K562 (cell line): ENCODE results near the gene HBP1. TPM values are rescaled to one million over a fixed set of nuclear protein-coding genes. Genes with fewer than 3 reads are reported as not detected.

Experiments
- ATAC-seq: fragments of 200-7000 bp; cut with Tn5 transposase; 3 replicates; pipeline ENCODE4 v1.9.1; 2020; ENCODE audit warnings: moderate library complexity
- BruUV-seq: library from RNA; stranded (reverse); fragments of 400-500 nt; replicated peaks from 2 replicates; lab custom pipeline; 2021; lab: Mats Ljungman, UMichigan
- CTCF ChIA-PET: fragments of 300-600 bp; formaldehyde crosslinking; extraction: SDS; loops from one replicate; lab custom pipeline; 2021; ENCODE audit warnings: low intra/inter-chr PET ratio; lab: Yijun Ruan, JAX
- POLR2A ChIA-PET: fragments of 300-600, 350-650 bp; sonication (Branson Sonifier 250); formaldehyde crosslinking; extraction: SDS; loops from one replicate; lab custom pipeline; 2021; ENCODE audit warnings: antibody characterized with exemption, inconsistent platforms; lab: Yijun Ruan, JAX
- DNase-seq, 4 experiments: peaks; one replicate each; pipeline versions ENCODE4 v3.0.0 to v3.0.0-alpha.2; 2011 to 2018; ENCODE audit warnings: low spot score in 3 of 4, mixed read lengths in 3 of 4; ENCODE audit errors: extremely low read depth in 1 of 4
- FAIRE-seq: peaks from 2 replicates; lab custom pipeline; 2011; peaks lifted over from hg19 to GRCh38; lab: Jason Lieb, UNC
- H2AFZ ChIP-seq: 2 replicates; pipeline ENCODE4 v1.6.0; 2011; ENCODE audit warnings: low read depth, low read length, control low read depth, inconsistent platforms
- H3K27ac ChIP-seq: fragments of 200-600 bp; 3 replicates; pipeline ENCODE4 v1.8.0; 2011; ENCODE audit warnings: low read depth, mild to moderate bottlenecking, control low read depth, inconsistent platforms, low read length, moderate library complexity, mixed read lengths; ENCODE audit errors: extremely low read depth
- H3K27me3 ChIP-seq, 2 experiments: fragments of 300-600 bp in 1 of 2; 2 replicates in 1 of 2; 3 replicates in 1 of 2; pipeline versions ENCODE4 v1.6.0 to v1.8.0; 2011; ENCODE audit warnings: inconsistent platforms in 2 of 2, low read length in 2 of 2, mild to moderate bottlenecking in 1 of 2, mixed read lengths in 1 of 2, moderate library complexity in 1 of 2; ENCODE audit not compliant: control insufficient read depth in 2 of 2, insufficient read depth in 2 of 2
- H3K36me3 ChIP-seq: fragments of 300-600 bp; 3 replicates; pipeline ENCODE4 v1.8.0; 2011; ENCODE audit warnings: mild to moderate bottlenecking, low read length, inconsistent platforms; ENCODE audit not compliant: control insufficient read depth, insufficient read depth
- H3K4me1 ChIP-seq, 2 experiments: fragments of 200-600 bp in 1 of 2; replicated peaks in 1 of 2; 2 replicates in 1 of 2; 3 replicates in 1 of 2; pipeline versions ENCODE4 v1.5.1 to v1.8.0; 2011; ENCODE audit warnings: inconsistent platforms in 2 of 2, low read length in 2 of 2, mild to moderate bottlenecking in 1 of 2, mixed read lengths in 1 of 2, moderate library complexity in 1 of 2; ENCODE audit not compliant: control insufficient read depth in 2 of 2, insufficient read depth in 2 of 2
- H3K4me2 ChIP-seq: 2 replicates; pipeline ENCODE4 v1.6.1; 2011; ENCODE audit warnings: low read length, control low read depth, inconsistent platforms, mixed read lengths; ENCODE audit not compliant: insufficient read depth
- H3K4me3 ChIP-seq: fragments of 200-600 bp; sonication (generic), shearing (Covaris generic); 2 replicates; pipeline ENCODE4 v1.5.1; 2016; ENCODE audit warnings: control low read depth, inconsistent platforms
- H3K79me2 ChIP-seq: fragments of 200-600 bp; 3 replicates; pipeline ENCODE4 v1.8.0; 2011; ENCODE audit warnings: low read length, inconsistent platforms; ENCODE audit not compliant: control insufficient read depth, insufficient read depth
- H3K9ac ChIP-seq, 2 experiments: 2 replicates each; pipeline versions ENCODE4 v1.6.0 to v1.6.1; 2011; ENCODE audit warnings: low read depth in 2 of 2, low read length in 2 of 2, control low read depth in 1 of 2, inconsistent platforms in 1 of 2, mild to moderate bottlenecking in 1 of 2, mixed read lengths in 1 of 2; ENCODE audit not compliant: insufficient read depth in 1 of 2
- H3K9me1 ChIP-seq: one replicate; pipeline ENCODE4 v1.6.0; 2011; ENCODE audit warnings: inconsistent platforms, mild to moderate bottlenecking, low read length, moderate library complexity; ENCODE audit not compliant: control insufficient read depth, insufficient read depth
- H3K9me3 ChIP-seq: replicated peaks from 2 replicates; pipeline ENCODE4 v1.5.1; 2011; ENCODE audit warnings: low read depth, low read length, inconsistent platforms; ENCODE audit not compliant: control insufficient read depth, insufficient read depth
- H4K20me1 ChIP-seq: replicated peaks from 2 replicates; pipeline ENCODE4 v1.6.1; 2011; ENCODE audit warnings: low read length, inconsistent platforms, mixed read lengths; ENCODE audit not compliant: control insufficient read depth, insufficient read depth
- ATF7 ChIP-seq: fragments of 450-650 bp; IDR thresholded peaks from 2 replicates; pipeline ENCODE4 v1.7.1; 2014; ENCODE audit warnings: mild to moderate bottlenecking, moderate library complexity
- GTF2B ChIP-seq: IDR thresholded peaks from 2 replicates; pipeline ENCODE4 v1.6.1; 2011; ENCODE audit not compliant: insufficient read length; ENCODE audit errors: extremely low read depth
- HDAC6 ChIP-seq: IDR thresholded peaks from 2 replicates; pipeline ENCODE4 v1.6.1; 2012; ENCODE audit warnings: low read depth, mild to moderate bottlenecking, control low read depth, inconsistent platforms, low read length, moderate library complexity
- HOMEZ ChIP-seq: fragments of 250-450 bp; sonication (Bioruptor Pico); IDR thresholded peaks from 2 replicates; pipeline ENCODE4 v1.4.0; 2020; ENCODE audit warnings: mild to moderate bottlenecking, moderate library complexity
- POLR2G ChIP-seq: fragments of 200-400 bp; formaldehyde crosslinking; IDR thresholded peaks from 2 replicates; pipeline ENCODE4 v1.6.1; 2017; ENCODE audit warnings: low read depth, mild to moderate bottlenecking, antibody characterized with exemption, low read length, moderate library complexity
- STAT5A ChIP-seq: IDR thresholded peaks from 2 replicates; pipeline ENCODE4 v1.6.1; 2012; ENCODE audit warnings: low read length, inconsistent platforms, borderline replicate concordance
- TCF3 ChIP-seq: sonication (generic); formaldehyde crosslinking; IDR thresholded peaks from 2 replicates; pipeline ENCODE4 v1.4.0; 2020; ENCODE audit warnings: mild to moderate bottlenecking, missing genetic modification reagents
- ZNF253 ChIP-seq: fragments of 250-450 bp; sonication (Bioruptor Pico); conservative IDR thresholded peaks from 2 replicates; pipeline ENCODE4 v1.6.1; 2021; ENCODE audit warnings: mild to moderate bottlenecking
- WGBS: fragments of 100-300 bp; shearing (Covaris generic); methylation state at CpG from one replicate; pipeline ENCODE4 v1.1.6; 2016; ENCODE audit warnings: low coverage, mixed read lengths; ENCODE audit not compliant: insufficient coverage; ENCODE audit errors: missing lambda C conversion rate; 5-methylcytosine and 5-hydroxymethylcytosine counted together
- in situ Hi-C: fragments of 300-500 bp; cut with MboI; formaldehyde crosslinking; loops from 4 replicates; pipeline ENCODE4 v1.15.0; 2018; ENCODE audit warnings: inconsistent platforms, mixed read lengths
- intact Hi-C: fragments of 100-400 bp; cut with micrococcal nuclease; formaldehyde crosslinking; loops from 2 replicates; pipeline ENCODE4 v1.14.2; 2022
- polyA plus RNA-seq, 8 experiments: library from polyadenylated mRNA; depleted of rRNA in 4 of 8; stranded (reverse) in 5 of 8; unstranded in 3 of 8; fragments of >200 nt; fragmentation: Nextera tagmentation in 2 of 8; fragmentation: Illumina TruSeq in 1 of 8; extraction: Ambion mirVana in 2 of 8; extraction: Trizol in 1 of 8; gene quantifications; 2 replicates each; pipeline versions ENCODE4 v1.2.1 to v1.2.3, GENCODE V29; 2011 to 2014; ENCODE audit warnings: inconsistent platforms in 1 of 8, missing spikeins in 1 of 8
- total RNA-seq, 7 experiments: library from RNA; depleted of rRNA in 6 of 7; stranded (reverse); fragments of >200 nt in 6 of 7; fragmentation: Illumina TruSeq in 2 of 7; extraction: Trizol in 2 of 7; gene quantifications; 2 replicates each; pipeline versions ENCODE4 v1.2.1 to v1.2.3, GENCODE V29; 2011 to 2021; ENCODE audit warnings: low replicate concordance in 1 of 7
- TF ChIP-seq, protein P1 (sequence below): fragments of 250-450 bp; sonication (Bioruptor Pico); IDR thresholded peaks from 2 replicates; pipeline ENCODE4 v1.5.0; 2020; ENCODE audit warnings: mild to moderate bottlenecking, borderline replicate concordance

HBP1 gene
- total and polyA plus RNA-seq, 9 of the 15 experiments (the other 6 are each of a cell fraction or from before 2014, with no cell fraction given) = 18.7 to 59.9 (median 27.0) TPM

DNA sequence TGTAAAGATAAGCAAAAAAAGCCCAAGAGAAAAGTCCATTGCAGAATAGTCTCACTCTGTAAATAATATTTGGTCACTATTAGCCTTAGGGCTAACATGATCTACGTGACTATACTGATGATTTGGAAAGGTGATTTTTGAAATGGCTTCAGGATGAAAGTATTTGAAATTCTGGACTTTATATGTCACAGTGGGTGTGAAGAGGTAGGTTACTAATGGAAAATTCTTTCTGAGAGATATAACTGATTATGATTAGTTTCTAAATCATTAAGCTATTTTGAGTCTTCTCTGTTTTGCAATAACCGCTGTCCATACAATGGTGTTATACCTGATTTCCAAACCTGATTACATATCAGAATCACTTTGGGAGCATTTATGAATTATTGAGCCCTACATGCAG, 20.1 kb upstream of the HBP1 start:
- DNase-seq (no peak), ATAC-seq (no peak), FAIRE-seq (no peak)
- H3K27ac ChIP-seq = no peak overlapping the region
- H3K4me2 ChIP-seq = no peak overlapping the region
- no peak overlapping the region for H2AFZ ChIP-seq
- no peaks in the 10 kb centered on the region for H3K4me1 ChIP-seq
- H3K79me2 ChIP-seq = peaks cover 5% of the 10 kb centered on the region; the same call in 2 of the 3 replicates
- H3K4me3 ChIP-seq = no peak overlapping the region
- TF ChIP-seq GTF2B (no peak), POLR2G (no peak), STAT5A (no peak), HDAC6 (no peak), ATF7 (no peak), TCF3 (CRISPR knock-in tag) (no peak), HOMEZ (CRISPR knock-in tag) (no peak), ZNF253 (CRISPR knock-in tag) (no peak)
- TF ChIP-seq, protein P1, sequence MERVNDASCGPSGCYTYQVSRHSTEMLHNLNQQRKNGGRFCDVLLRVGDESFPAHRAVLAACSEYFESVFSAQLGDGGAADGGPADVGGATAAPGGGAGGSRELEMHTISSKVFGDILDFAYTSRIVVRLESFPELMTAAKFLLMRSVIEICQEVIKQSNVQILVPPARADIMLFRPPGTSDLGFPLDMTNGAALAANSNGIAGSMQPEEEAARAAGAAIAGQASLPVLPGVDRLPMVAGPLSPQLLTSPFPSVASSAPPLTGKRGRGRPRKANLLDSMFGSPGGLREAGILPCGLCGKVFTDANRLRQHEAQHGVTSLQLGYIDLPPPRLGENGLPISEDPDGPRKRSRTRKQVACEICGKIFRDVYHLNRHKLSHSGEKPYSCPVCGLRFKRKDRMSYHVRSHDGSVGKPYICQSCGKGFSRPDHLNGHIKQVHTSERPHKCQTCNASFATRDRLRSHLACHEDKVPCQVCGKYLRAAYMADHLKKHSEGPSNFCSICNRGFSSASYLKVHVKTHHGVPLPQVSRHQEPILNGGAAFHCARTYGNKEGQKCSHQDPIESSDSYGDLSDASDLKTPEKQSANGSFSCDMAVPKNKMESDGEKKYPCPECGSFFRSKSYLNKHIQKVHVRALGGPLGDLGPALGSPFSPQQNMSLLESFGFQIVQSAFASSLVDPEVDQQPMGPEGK (CRISPR knock-in tag) = no peak
- no peaks in the 10 kb centered on the region for H3K27me3 ChIP-seq
- H3K9me3 ChIP-seq = no peaks in the 10 kb centered on the region
- 0 out of 2 replicates have a peak, but pooled peaks cover 3% of the 10 kb centered on the region for H4K20me1 ChIP-seq
- ChIA-PET CTCF (interaction anchor here (0.9 to 8.0 kb wide), 4 partner anchors 26 to 355 kb away, joined by 3 to 188 read pairs (median 39); no protein-coding TSS in a partner anchor), POLR2A (interaction anchor here (0.9 to 3.2 kb wide), 5 partner anchors 10 to 201 kb away, joined by 3 to 14 read pairs (median 9); partner anchors contain the start of gene HBP1)
- H3K9ac ChIP-seq = no peak overlapping the region
- H3K9me1 ChIP-seq = no peaks in the 10 kb centered on the region
- intact Hi-C loops (loop anchor here (5.0 kb wide), 1 partner anchor 101 kb away; no protein-coding TSS in a partner anchor), in situ Hi-C loops (loop anchor here (5.0 kb wide), 3 partner anchors 101 to 356 kb away; no protein-coding TSS in a partner anchor)
- WGBS = 76% methylated on average over 2 of the region's 2 CpGs
- no TSS peak for BruUV-seq
- peaks cover 77% of the 10 kb centered on the region for H3K36me3 ChIP-seq
